ENCODE measurements around the gene NME4.

Gene NME4

GRCh38 chr16:425082-425718 is 28.2 kb downstream of the NME4 start, which contains the start of gene RAB11FIP3 (continued):
- TF ChIP-seq ZNF768 (tag by site-specific recombination; IDR thresholded peaks at IDR 0.05) (no peak), YY1 (tag by site-specific recombination; IDR thresholded peaks at IDR 0.05) (peak; percentile 13; the same call in 1 of the 2 replicates), KLF8 (tag by site-specific recombination; IDR thresholded peaks at IDR 0.05) (peak; percentile 70), ZNF221 (tag by site-specific recombination; IDR thresholded peaks at IDR 0.05; ENCODE audit: borderline replicate concordance) (no peak), PATZ1 (tag by site-specific recombination; IDR thresholded peaks at IDR 0.05) (peak; percentile 76), ZNF19 (tag by site-specific recombination; IDR thresholded peaks at IDR 0.05; ENCODE audit: low read depth) (no peak), ZXDB (tag by site-specific recombination; IDR thresholded peaks at IDR 0.05) (peak; percentile 78), ZNF645 (tag by site-specific recombination; IDR thresholded peaks at IDR 0.05) (no peak), SP3 (tag by site-specific recombination; IDR thresholded peaks at IDR 0.05) (peak; percentile 65), ZSCAN16 (tag by site-specific recombination; IDR thresholded peaks at IDR 0.05) (no peak)

- Histone ChIP-seq H3K4me3 (ENCODE audit: low read depth, low read length) (peak overlapping the region; percentile 74), H3K27ac (ENCODE audit: extremely low read depth, low read depth, low read length) (peak overlapping the region; percentile 78; the same call in 1 of the 2 replicates), H3K4me1 (ENCODE audit: control insufficient read depth, insufficient read depth, low read length) (peaks cover 11% of the 10 kb centered on the region), H3K36me3 (ENCODE audit: control insufficient read depth in 2 of 2, insufficient read depth in 1 of 2, low read length in 2 of 2) (peaks cover 4 to 15% of the 10 kb centered on the region in 2 experiments; a peak in 2 of 3 replicates), H3K9me3 (ENCODE audit: control insufficient read depth, insufficient read depth, low read depth, low read length) (no peaks in the 10 kb centered on the region)
- CTCF ChIA-PET = interaction anchor here (0.6 to 1.1 kb wide), 2 partner anchors 63 to 69 kb away, joined by 4 to 6 read pairs; no protein-coding TSS in a partner anchor
- POLR2A ChIA-PET = interaction anchor here (1.0 to 3.0 kb wide), 4 partner anchors 24 to 98 kb away, joined by 3 to 14 read pairs (median 3); partner anchors contain the start of gene DECR2
- no peak for TF ChIP-seq FEZF1 (tag by site-specific recombination; IDR thresholded peaks at IDR 0.05)
- TF ChIP-seq SP7 (tag by site-specific recombination; IDR thresholded peaks at IDR 0.05) = no peak
- TF ChIP-seq GLI2 (tag by site-specific recombination; IDR thresholded peaks at IDR 0.05; ENCODE audit: borderline replicate concordance, low read depth) = no peak
- TF ChIP-seq ZNF214 (tag by site-specific recombination; IDR thresholded peaks at IDR 0.05; ENCODE audit: borderline replicate concordance) = no peak
- no peak for TF ChIP-seq GFI1B (tag by site-specific recombination; IDR thresholded peaks at IDR 0.05)
- TF ChIP-seq OSR2 (tag by site-specific recombination; IDR thresholded peaks at IDR 0.05) = no peak
- TF ChIP-seq ZNF133 (tag by site-specific recombination; IDR thresholded peaks at IDR 0.05) = no peak
- TF ChIP-seq ZNF112 (tag by site-specific recombination; IDR thresholded peaks at IDR 0.05) = no peak
- no peak for TF ChIP-seq ZNF639 (tag by site-specific recombination; IDR thresholded peaks at IDR 0.05)
- no peak for TF ChIP-seq HOXC10 (CRISPR knock-in tag; IDR thresholded peaks at IDR 0.05)
- TF ChIP-seq ZSCAN30 (tag by site-specific recombination; IDR thresholded peaks at IDR 0.05) = no peak
Measured at GRCh38 chr16:425740-426114, 28.7 kb downstream of the NME4 start.
